ENCODE measurements around the gene SLC22A17.

GRCh38 chr14:23310546-23310945 lies 42.1 kb downstream of the SLC22A17 start:
- TF ChIP-seq, protein P1, sequence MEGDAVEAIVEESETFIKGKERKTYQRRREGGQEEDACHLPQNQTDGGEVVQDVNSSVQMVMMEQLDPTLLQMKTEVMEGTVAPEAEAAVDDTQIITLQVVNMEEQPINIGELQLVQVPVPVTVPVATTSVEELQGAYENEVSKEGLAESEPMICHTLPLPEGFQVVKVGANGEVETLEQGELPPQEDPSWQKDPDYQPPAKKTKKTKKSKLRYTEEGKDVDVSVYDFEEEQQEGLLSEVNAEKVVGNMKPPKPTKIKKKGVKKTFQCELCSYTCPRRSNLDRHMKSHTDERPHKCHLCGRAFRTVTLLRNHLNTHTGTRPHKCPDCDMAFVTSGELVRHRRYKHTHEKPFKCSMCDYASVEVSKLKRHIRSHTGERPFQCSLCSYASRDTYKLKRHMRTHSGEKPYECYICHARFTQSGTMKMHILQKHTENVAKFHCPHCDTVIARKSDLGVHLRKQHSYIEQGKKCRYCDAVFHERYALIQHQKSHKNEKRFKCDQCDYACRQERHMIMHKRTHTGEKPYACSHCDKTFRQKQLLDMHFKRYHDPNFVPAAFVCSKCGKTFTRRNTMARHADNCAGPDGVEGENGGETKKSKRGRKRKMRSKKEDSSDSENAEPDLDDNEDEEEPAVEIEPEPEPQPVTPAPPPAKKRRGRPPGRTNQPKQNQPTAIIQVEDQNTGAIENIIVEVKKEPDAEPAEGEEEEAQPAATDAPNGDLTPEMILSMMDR (IDR thresholded peaks at IDR 0.05) = no peak
- no peak for TF ChIP-seq POLR2A (IDR thresholded peaks at IDR 0.05)

Data from lower leg skin (tissue), 3 donors.